ENCODE results near the gene OR4F15.

OR4F15 gene

GRCh38 chr15:101827257-101827656, 15.3 kb downstream of the OR4F15 start:
- Mint-ChIP-seq H3K27ac (no peak overlapping the region), H3K9me3 (peaks cover 6% of the 10 kb centered on the region), H3K4me3 (no peak overlapping the region), H3K36me3 (no peaks in the 10 kb centered on the region), H3K4me1 (no peaks in the 10 kb centered on the region), H3K27me3 (peaks cover 20% of the 10 kb centered on the region)
- ATAC-seq, result no peak

DNA sequence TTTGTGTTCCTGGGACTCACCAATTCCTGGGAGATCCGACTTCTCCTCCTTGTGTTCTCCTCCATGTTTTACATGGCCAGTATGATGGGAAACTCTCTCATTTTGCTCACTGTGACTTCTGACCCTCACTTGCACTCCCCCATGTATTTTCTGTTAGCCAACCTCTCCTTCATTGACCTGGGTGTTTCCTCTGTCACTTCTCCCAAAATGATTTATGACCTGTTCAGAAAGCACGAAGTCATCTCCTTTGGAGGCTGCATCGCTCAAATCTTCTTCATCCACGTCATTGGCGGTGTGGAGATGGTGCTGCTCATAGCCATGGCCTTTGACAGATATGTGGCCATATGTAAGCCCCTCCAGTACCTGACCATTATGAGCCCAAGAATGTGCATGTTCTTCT, 16.8 kb downstream of the OR4F15 start:
- ATAC-seq, result no peak
- H3K4me1 Mint-ChIP-seq, result no peaks in the 10 kb centered on the region
- no peaks in the 10 kb centered on the region for H3K36me3 Mint-ChIP-seq
- peaks cover 6% of the 10 kb centered on the region for H3K9me3 Mint-ChIP-seq
- peaks cover 20% of the 10 kb centered on the region for H3K27me3 Mint-ChIP-seq
- no peak overlapping the region for H3K4me3 Mint-ChIP-seq
- no peak overlapping the region for H3K27ac Mint-ChIP-seq

- no peaks in the 10 kb centered on the region for H3K9me3 Mint-ChIP-seq
- H3K4me1 Mint-ChIP-seq, result no peaks in the 10 kb centered on the region
- H3K4me3 Mint-ChIP-seq, result no peak overlapping the region
- no peak for ATAC-seq
- H3K27me3 Mint-ChIP-seq, result peaks cover 35% of the 10 kb centered on the region
- no peaks in the 10 kb centered on the region for H3K36me3 Mint-ChIP-seq
- no peak overlapping the region for H3K27ac Mint-ChIP-seq
These were observed 29.7 kb downstream of the OR4F15 start for GRCh38 chr15:101841656-101842055.

- peaks cover 40% of the 10 kb centered on the region for H3K27me3 Mint-ChIP-seq
- no peak for ATAC-seq
- no peaks in the 10 kb centered on the region for H3K36me3 Mint-ChIP-seq
- H3K27ac Mint-ChIP-seq, result no peak overlapping the region
- no peak overlapping the region for H3K4me3 Mint-ChIP-seq
- H3K4me1 Mint-ChIP-seq, result no peaks in the 10 kb centered on the region
- no peaks in the 10 kb centered on the region for H3K9me3 Mint-ChIP-seq
These were observed 32.9 kb downstream of the OR4F15 start for GRCh38 chr15:101844916-101845315.

DNA sequence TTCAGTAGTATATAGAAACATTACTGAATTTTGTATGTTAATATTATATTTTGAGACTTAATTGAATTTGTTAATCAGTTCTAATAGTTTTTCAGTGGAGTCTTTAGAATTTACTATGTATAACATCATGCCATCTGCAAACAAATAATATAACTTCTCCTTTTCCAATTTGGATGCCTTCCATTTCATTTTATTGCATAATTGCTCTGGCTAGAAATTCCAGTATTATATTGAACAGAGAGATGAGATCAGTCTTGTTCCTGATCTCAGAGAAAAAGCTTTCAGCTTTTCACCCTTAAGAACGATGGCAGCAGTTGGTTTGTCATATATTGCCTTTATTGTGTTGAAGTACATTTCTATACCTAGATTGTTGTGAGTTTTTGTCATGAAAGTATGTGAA, 40.4 kb downstream of the OR4F15 start:
- peaks cover 33% of the 10 kb centered on the region for H3K27me3 Mint-ChIP-seq
- no peaks in the 10 kb centered on the region for H3K9me3 Mint-ChIP-seq
- H3K36me3 Mint-ChIP-seq, result no peaks in the 10 kb centered on the region
- H3K4me1 Mint-ChIP-seq, result no peaks in the 10 kb centered on the region
- H3K4me3 Mint-ChIP-seq, result no peak overlapping the region
- H3K27ac Mint-ChIP-seq, result no peak overlapping the region
- ATAC-seq, result no peak
